B cell (primary cell): ENCODE results near the gene CBFB.

Experiments
- CTCF ChIP-seq: fragments of 200-600 bp; IDR thresholded peaks from one replicate; pipeline ENCODE4 v1.8.0; 2022; ENCODE audit warnings: antibody characterized with exemption, mild to moderate bottlenecking
- EZH2 ChIP-seq: IDR thresholded peaks from 2 replicates; pipeline ENCODE4 v1.6.1; 2012; ENCODE audit warnings: borderline replicate concordance, low read depth, mild to moderate bottlenecking, moderate library complexity, low read length; ENCODE audit not compliant: insufficient read depth, poor library complexity, severe bottlenecking

- TF ChIP-seq CTCF (no peak), EZH2 (no peak)
These were observed 5.3 kb upstream of the CBFB start for GRCh38 chr16:67023689-67024088.
